Measurements from ENCODE around the gene PNISR.
"Not testable (repeated sequence)": the region's sequence is repeated elsewhere in the genome, so short reads cannot be mapped to it uniquely, and the experiment has no call there.

PNISR gene, protein sequence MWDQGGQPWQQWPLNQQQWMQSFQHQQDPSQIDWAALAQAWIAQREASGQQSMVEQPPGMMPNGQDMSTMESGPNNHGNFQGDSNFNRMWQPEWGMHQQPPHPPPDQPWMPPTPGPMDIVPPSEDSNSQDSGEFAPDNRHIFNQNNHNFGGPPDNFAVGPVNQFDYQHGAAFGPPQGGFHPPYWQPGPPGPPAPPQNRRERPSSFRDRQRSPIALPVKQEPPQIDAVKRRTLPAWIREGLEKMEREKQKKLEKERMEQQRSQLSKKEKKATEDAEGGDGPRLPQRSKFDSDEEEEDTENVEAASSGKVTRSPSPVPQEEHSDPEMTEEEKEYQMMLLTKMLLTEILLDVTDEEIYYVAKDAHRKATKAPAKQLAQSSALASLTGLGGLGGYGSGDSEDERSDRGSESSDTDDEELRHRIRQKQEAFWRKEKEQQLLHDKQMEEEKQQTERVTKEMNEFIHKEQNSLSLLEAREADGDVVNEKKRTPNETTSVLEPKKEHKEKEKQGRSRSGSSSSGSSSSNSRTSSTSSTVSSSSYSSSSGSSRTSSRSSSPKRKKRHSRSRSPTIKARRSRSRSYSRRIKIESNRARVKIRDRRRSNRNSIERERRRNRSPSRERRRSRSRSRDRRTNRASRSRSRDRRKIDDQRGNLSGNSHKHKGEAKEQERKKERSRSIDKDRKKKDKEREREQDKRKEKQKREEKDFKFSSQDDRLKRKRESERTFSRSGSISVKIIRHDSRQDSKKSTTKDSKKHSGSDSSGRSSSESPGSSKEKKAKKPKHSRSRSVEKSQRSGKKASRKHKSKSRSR

DNA sequence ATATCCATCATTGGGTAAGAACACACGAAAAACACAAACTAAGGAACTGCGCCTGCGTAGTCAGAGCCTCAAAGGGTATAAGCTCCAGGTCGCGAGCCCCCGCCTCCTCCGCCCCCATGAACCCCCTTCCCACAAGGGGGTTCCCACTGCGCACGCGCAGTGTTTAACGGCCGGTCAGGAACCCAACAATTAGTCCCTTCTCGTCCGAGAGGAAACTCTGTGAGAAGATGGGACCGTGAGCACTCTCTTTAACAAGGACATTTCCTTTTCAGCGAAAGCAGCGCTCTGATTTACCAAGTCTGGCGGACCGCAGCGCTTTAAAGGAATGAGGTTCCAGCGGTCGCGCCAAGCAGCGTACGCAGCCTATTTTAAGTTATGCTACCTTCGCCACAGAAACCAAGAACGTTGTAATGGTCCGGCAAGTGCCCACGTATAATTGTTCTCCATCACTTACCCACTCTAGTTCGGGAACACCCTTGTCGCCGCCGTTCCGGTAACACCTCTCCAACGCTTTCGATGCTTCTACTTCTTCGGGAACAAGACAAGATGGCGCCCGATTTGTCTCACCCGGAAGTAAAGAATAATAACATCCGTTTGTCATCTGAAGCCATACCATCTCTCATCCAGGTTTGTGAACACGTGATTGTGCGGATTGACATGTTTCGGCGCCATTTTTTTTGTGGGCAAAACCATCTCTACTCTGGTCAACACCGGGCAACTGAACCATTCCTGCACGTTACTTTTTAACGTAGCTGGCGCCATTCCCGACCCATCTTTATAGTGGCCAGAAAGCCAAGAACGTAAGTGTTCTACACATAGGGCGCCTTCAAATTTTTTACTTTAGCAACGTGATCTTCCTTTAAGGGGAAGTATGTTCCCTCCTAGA lies at the start of gene PNISR:
PNISR (minus strand) TSS at position 548 of the 886 bp plus-strand sequence. CDS start 10,649 bp downstream, outside the sequence.
- peak; percentile 90 for DNase-seq

DNA sequence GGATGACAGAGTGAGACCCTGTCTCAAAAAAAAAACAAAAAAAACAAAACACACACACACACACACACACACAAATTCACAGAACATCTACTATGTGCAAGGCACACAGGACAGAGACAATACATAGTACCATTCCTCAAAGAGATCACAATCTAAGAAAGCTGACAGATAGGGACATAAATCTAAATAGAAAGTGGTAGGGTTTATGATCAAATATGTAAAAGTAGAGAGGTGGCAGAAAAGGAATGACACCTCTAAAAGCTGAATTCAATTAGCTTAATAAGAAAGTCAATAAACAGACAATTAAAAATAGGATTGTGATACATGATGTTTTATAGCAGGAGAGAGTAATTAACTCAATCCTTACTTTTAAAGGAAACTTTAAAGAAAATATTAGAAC lies 48.6 kb upstream of the PNISR start:
- no peak for DNase-seq

DNA sequence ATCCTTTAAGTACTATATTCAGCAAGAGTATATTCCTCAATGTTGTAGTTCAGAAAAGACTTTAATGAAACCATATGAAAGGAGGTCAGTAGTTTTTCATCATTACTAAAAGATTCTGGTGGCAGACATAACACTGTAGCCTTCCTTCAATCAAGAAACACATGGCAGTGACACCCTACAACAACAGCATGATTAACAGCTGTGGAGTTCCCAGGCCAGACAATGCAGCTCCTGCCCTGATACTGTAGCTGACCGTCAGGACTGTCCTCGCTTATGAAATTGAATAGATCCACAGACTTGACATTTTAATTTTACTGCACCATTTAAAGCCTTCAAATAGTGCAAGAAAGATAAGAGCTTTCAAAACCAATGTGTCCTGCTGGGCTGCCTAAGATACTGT lies 46.5 kb upstream of the PNISR start:
- DNase-seq = no peak

DNA sequence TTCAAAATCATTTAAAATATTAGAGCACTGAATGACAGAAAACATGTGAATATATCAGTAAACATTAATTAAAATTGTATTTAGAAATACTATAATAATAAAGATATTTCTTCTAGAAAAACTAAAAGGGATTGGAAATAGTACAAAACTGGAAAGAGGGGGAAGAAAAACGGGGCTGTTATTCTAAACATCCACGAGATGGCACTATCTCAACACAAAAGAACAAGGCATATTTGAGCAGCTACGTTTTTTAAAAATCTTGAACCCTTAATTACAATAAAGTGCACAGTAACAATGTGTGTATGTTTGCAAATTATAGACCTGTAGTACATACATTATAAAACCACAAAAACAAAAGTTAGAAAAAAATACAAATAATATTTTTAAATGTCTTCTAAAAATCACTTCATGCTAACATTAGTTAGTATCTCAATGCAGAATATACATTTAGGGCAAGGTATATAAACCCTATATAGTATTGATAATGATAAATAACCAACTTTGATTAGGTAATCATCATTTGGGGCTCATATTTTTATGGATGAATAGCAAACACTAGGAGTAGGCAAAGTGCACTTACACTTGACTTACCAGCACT lies 42.5 kb upstream of the PNISR start:
- DNase-seq = no peak

DNA sequence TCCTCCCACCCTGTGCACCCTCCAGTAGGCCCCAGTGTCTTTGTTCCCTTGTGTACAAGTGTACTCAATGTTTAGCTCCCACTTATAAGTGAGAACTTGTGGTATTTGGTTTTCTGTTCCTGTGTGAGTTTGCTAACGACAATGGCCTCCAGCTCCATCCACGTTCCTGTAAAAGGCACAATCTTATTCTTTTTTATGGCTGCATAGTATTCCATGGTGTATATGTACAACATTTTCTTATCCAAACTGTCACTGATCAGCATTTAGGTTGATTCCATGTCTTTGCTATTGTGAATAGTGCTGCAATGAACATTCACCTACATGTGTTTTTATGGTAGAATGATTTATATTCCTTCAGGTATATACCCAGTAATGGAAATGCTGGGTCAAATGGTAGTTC lies 34.0 kb upstream of the PNISR start:
- DNase-seq = not testable (repeated sequence)

DNA sequence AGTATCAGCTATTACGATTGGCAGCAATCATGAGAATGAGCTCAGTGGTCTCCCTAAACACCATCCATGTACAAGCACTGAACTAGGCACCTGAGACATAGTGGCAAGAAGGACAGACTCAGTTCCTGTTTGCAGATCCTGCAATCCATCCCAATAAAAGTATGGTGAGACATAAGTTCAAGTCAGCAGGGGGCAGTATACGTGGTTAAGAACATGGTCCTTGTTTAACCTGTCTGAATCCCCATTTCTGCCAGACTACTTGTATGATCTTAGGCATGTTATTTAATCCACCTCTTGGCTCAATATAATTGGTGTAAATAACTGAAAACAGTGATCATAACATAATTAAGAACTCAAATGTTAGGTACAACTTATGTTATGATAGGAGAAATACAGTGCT lies 33.2 kb upstream of the PNISR start:
- no peak for DNase-seq

DNA sequence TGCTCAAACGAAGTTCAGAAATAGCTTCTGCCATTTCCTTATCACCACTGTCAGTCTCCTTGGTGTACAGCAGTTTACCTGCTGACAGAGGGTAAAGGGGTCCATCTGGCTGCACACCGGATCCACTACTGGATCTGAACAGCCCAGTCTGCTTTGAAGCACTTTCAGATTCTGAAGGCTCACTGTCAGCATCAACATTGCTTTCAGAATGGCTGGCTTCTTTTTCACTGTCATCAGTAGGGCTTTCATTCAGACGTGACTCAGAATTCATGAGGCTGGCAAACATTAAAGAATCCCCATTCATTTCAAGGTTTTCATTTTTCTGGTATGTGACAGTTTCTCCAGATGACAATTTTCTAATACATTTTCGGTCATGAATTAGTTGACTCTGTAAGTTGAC lies 21.0 kb upstream of the PNISR start:
- DNase-seq = no peak

DNA sequence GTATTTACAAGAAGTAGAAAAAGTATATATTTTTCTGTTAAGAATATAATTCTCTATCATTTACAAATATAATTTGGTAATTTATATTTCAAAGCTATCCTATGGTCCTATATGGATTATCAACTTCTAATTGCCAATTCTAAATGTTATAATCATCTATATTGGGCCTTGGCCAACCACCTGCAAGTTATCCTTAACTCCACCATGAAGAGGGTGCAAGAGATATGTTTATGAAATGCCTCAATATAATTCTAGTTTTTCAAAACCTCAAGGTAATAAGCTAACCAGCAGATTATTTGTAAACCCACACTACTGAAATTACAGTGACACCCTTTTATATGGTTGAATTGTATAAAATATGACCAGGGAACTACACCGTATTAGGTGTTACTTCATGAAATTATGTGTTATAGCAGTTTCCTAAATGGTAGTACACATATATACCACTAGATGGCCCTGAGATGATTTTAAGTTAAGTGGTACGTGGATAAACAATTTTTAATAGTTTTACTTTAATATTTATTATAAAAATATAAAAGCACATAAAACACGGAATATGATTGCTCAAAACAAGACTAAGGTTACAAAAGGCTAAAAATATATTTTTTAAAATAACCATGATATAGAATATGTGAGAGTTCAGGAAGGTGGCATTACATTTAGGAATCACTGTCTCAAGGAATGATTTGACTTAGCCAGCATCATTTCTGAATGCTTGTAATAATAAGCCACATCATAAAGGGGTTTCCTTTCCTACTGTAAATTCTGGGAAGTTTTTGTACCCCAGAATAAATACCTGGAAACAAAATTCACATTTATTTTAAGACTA lies 9.8 kb upstream of the PNISR start:
- DNase-seq = no peak

DNA sequence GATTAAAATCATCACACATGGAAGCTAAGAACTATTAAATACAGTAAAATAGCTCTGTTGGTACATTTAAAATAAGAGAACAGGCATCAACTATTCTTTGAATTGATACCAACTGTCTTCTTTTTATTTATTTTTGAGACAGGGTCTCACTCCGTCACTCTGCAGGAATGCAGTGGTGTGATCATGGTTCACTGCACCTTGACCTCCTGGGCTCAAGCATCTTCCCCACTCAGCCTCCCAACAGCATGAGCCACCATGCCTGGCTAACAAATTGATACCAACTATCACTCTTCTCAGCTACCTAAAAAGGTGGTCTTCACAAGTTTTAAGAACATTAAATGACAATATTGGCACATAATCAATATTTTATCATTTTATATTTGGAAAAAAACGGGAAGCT lies 7.8 kb upstream of the PNISR start:
- DNase-seq = no peak

DNA sequence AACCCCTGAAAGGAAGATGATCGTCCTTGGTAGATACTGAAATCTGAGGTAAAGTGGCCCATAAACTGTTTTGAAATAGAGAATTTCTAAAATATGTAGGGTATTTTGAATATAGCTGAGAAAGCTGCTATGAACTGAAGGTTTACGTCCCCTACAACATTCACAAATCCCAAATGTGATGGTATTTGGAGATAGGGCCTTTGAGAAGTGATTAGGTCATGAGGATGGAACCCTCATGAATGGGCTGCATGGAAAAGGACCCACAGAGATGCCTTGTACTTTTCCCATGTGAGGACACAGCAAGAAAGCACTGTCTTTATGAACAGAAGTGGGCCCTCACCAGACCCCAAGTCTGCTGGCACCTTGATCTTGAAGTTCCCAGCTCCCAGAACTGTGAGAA lies 6.8 kb upstream of the PNISR start:
- DNase-seq = no peak

DNA sequence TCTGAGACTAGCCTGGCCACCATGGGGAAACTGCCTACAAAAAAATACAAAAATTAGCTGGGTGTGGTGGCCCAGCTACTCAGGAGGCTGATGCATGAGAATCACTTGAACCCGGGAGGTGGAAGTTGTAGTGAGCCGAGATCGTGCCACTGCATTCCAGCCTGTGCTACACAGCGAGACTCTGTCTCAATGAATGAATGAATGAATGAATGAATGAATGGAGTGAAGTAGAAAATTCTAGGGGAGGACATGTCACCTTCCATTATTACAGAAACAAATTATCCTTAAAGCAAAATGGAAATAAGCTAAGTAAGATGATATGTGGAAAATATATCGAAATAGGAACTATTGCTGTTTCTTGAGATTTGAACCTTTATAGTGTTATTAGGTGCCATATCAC lies 2.9 kb upstream of the PNISR start:
- no peak for DNase-seq

DNA sequence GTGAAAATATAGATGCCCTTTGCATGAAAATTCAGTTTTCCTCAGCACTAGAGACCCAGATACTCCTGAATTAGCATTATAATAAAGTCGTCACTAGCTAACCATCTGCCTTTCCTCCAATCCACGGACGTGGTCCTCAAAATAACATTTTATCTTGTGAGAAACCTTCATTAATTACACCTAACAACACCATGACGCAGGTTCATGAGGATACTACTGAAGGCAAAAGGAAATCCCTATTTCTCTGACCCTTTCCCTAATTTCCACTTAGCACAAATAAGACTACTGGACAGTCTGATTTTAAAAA lies 1.3 kb upstream of the PNISR start:
- DNase-seq = no peak

DNA sequence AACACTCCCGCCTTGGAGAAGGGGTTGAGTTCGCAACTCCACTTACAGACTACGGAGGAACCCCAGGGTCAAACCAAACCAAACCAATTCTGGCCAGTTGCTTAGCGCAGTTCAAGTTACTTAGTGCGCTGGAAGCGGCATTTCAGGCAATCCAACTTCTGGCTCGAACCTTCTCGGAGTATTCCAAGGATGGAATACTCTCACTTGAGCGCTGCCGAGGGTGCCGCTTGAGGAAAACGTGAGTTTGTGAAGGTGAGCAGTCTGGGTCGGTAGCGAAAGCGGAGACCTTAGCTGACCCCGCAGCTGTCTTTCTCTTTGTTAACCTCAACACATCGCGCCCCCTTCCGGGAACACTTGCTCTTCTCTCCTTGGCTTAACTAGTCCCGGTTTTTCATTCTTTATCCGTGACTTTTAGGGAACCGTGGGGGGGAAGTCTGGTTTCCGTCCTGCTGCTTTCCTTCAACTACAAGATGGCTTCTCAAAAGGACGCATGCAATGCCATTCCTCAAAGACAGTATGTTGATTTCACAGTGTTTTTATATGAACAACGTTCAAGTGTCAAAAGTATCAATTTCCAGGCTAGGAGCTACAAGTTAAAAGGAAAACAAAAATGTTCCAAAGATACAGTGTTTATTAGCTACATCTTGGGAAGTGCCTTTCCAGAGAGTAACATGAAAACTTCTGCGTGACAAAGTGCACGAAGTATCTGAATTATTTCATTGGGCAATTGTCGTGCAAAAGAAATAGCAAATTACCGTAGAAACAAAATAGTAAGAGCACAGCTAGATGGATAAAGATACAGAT lies 741 bp upstream of the PNISR start:
- DNase-seq = peak; percentile 68

DNA sequence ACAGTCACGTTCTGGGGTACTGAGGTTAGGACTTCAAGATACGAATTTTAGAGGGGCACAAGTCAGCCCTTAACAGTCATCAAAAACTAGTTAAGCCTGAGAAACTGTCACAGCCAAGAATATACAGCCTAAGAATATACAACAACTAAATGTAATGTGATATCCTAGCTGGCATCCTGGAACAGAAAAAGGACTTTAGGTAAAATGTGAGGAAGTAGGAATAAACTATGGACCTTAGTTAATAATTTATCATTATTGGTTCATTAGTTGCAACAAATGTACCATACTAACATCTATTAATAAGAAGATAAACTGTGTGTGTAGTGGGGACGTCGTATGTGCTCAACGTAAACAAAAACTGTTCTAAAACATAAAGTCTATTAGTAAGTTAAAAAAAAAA lies 1.1 kb downstream of the PNISR start:
- DNase-seq = no peak

DNA sequence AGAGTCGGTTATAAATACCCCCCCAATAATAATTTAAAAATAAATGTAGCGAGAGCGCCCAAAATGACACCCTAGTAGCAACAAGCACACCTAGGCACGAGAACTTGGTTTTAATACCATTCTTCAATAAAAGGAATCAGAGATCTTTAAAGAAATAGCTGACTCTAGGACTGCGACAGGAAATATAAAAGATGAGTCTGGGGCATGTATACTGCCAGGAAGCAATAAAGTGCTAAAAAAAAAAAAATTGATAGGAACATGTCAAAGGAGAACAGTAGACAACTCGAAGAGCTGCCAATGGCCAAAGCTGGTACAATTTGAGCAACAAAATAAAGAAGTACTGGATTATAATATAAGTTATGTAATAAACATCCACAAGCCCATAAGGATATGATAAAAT lies 2.2 kb downstream of the PNISR start:
- DNase-seq = no peak

DNA sequence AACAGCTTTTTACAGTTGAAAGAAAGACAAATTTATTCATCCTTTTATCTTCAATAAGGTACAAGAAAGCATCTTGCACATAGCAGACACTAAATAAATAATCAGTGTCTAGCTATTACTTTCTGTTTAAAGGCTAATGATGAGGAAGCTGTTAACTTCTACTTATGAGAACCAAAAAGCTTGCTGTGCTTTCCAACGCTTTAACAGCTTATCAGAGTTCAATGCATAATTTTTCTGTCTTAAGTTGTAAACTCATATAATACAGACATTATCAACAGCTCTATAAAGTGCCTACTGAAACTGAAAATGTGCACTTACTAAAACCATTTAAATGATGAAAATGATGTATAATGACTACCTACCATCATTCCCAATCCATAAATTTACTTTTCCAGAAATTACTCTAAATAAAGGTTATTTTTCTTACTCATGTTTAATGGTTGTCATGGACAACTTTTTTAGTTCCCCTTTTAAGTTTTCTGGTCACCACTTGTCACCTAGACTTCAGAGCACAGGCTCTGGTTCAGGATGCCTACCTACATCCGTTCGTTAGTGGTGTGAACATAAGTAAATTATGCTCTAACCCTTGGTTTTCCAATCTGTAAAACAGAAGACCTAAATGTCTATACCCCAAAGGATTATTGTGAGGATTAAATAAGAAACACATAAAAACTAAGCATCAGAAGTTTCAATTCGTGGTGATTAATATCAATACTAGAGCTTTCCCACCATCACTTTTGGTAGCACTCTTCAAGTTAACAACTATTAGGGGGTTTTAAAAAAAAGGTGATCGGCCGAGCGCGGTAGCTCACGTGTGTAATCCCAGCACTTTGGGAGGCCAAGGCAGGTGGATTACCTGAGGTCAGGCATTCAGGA lies 8.0 kb downstream of the PNISR start:
- no peak for DNase-seq

DNA sequence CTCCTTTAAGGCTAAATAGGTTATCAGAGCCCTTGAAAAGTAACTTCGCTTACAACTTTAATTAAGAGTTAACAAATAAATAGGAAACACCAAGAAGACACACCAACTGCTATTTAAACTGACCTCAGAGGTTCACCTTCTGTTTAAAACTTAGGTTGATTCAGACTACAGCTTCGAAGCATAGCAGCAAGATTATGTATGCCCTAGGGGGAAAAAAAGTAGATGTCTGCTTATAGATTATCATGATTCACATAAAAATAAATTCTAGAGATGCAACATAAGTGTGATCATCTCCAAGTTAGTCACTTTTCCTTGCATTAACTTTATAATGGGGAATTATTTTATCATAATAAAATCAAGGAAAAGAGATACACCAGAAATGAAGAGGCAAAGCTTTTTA lies 8.9 kb downstream of the PNISR start:
- DNase-seq = no peak

DNA sequence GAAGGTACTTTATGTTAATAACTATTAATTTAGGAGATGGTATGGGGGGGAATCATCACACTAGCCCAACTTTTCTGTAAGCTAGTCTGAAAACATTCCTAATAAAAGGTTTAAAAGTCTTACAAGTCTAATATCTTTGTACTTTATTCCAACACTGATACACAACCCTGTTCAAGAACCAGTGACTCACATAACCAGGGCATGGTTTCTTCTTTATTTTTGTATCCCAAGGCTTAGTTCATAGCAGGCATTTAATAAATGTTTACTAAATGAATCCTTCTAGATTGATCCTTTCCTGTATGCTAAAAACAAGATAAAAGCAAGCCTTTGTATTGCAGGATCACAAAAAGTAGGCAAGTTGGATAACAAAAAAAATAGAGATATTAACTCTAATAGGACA lies 9.7 kb downstream of the PNISR start:
- no peak for DNase-seq

DNA sequence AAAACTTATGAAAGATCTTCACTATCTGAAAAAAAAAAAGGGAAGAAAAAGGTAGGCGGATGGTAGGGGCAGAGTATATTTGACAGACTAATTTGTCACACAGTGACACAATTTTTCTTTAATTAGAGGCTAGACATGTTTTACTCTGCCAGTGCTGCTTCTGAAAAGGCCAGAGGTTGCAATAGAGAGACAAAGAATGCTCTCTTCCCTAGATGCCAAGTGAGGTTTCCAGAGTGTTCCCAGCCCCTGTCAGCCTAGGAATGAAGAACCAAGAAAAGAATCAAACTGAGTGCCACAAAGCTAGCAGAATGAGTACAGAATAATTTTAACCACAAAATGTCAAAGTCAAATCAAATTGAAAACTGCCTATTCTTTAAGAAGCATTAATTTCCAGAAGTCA lies 13.0 kb downstream of the PNISR start:
- DNase-seq = no peak

DNA sequence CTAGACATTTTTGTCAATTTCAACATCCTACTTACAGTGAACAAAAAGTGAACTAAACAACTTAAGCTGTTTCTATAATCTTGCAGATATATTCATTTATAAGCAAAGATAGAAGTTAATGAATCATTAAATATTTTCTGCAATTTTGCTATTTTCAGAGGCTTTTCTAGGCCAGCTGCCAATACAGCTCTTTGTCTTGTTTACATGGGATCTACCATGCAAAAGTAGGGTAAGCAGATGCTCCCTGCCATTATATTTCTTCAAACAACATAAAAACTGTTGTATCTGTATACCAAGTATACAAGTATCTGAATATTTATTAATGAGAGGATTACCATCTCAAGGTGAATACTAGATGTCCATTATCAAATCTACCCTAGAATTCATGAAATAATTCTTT lies 15.4 kb downstream of the PNISR start:
- no peak for DNase-seq
